Pons (tissue), 1 donor: ENCODE data around the gene GPAT3.
A peak's percentile ranks its signal among the peaks of the same experiment; 100 is the strongest.
"Not testable (repeated sequence)": the region's sequence is repeated elsewhere in the genome, so short reads cannot be mapped to it uniquely, and the experiment has no call there.

Source experiments
- DNase-seq: peaks from one replicate; pipeline ENCODE4 v3.0.0-alpha.2; 2016; ENCODE audit warnings: low spot score

Gene GPAT3

GRCh38 chr4:83604321-83604720, 68.4 kb downstream of the GPAT3 start:
- DNase-seq = peak; percentile 72

DNA sequence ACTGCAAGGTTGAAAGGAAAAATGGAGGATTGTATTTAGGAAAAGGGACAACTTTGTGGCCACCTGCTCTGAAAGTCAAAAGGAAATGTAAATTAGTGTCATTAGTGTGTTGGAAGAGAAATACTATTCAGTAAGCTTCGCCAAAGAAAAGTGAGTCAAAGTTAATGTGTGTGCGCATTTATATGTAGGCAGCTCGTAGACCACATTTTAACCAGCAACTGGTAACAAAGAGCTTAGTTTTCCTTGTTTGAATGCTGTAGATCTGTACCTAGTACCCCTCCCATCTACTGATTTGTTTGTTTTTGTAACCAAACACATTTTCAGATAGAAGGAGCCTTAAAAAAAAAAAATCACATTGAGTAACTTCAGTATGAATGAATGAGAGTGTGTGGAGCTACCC, 69.3 kb downstream of the GPAT3 start:
- no peak for DNase-seq

DNA sequence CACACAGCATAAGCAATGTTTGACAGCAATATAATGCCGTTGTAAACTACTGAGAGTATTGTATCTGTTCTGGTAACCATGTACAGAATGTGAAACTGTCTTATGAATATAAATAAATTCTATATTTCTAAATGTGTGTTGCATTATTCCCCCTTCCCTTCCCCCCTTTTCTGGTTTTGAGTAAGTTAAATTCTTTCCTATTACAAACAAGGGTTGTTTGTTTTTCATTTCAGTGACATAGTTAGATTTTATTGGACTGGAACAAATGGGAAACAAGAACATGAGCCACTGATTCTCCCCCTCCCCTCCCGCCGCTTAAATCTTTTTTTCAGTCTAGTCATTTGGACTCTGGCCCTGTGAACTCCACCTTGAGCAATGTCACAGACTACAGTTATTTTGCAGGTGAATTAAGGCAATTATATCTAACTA, 69.8 kb downstream of the GPAT3 start:
- DNase-seq = no peak

GRCh38 chr4:83606460-83606859, 70.6 kb downstream of the GPAT3 start:
- no peak for DNase-seq

GRCh38 chr4:83606898-83607297, 71.0 kb downstream of the GPAT3 start:
- no peak for DNase-seq

GRCh38 chr4:83609365-83609764, 73.5 kb downstream of the GPAT3 start:
- no peak for DNase-seq

DNA sequence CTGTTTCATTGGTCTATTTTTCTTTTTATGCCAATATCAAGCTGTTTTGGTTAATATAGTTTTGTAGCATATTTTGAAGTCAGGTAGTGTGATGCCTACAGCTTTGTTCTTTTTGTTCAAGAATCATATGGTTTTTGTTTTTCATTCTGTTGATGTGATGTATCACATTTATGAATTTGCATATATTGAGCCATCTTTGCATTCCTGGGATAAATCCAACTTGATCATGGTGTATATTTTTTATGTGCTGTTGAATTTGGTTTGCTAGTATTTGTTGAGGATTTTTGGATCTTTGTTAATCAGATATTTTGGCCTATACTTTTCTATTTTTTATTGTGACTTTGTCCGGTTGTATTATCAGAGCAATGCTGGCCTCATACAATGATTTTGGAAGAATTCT, 74.8 kb downstream of the GPAT3 start:
- DNase-seq = no peak

- no peak for DNase-seq
These were observed 77.1 kb downstream of the GPAT3 start for GRCh38 chr4:83613023-83613422.

- DNase-seq = no peak
These were observed 78.1 kb downstream of the GPAT3 start for GRCh38 chr4:83613994-83614393.

DNA sequence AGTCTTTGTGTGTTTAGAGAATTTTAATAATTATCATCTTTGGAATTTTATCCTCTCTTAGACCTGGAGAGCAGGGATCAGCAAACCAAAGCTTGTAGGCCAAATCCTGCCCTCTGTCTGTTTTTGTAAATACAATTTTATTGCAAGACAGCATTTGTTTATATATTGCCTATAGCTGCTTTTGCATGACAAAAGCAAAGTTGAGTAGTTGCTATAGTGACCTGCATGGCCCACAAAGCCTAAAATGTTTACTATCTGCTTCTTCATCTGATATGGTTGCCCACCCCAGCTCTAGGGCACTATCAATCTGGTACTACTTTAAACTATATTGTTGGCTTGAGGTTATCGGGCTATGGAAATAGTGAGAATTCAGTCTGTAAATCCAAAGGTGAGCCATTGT, 80.3 kb downstream of the GPAT3 start:
- no peak for DNase-seq

GRCh38 chr4:83617371-83618035, 81.6 kb downstream of the GPAT3 start:
- DNase-seq = no peak

DNA sequence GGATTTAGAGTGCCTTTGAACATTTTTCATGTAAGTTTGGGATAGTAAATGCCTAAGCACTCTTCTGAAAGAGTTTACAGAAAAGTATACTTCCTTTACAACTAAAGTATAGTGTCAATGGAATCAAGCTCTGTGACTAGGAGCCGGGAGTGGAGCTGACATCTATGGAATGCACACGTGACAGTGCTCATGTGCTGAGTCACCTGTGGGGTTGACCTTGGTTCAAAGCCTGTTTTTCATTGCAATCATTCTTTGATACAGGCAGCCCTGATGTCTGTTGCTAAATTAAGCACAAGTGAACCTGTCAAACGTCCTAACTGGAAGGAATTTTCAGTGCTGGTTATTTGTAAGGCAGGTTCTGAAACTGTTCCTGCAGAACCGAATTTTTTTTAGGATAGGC, 82.5 kb downstream of the GPAT3 start:
- no peak for DNase-seq

DNA sequence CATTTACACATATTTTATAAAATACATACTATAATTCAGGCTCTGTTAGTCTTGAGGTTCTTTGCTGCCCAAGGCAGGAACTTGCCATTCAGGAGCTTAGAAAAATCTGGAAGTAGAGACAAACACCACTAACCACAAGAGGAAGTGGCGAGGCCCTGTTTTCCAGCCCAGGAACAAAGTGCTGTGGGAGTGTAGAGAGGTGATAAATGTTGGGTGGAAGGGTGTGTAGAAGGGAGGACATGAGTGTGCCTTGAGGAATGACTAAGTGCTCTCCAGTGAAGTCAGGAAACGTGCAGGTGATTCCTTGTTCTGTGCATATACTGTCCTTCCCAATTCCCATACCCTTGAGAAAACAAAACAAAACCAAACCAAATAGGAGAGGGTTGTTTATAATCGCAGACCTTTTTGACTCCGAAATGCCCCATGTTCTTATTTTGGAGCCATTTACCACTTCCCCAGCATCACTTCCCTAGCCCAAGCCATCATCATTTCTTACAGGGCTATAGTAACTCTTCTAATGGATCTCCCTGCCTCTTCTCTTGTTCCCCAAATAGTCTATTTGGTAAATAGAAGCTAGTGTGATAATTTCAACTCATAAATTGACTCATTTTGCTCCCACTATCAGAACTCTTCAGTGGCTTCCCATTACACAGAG, 83.2 kb downstream of the GPAT3 start:
- DNase-seq = peak; percentile 71

GRCh38 chr4:83622127-83622526, 86.2 kb downstream of the GPAT3 start:
- not testable (repeated sequence) for DNase-seq

DNA sequence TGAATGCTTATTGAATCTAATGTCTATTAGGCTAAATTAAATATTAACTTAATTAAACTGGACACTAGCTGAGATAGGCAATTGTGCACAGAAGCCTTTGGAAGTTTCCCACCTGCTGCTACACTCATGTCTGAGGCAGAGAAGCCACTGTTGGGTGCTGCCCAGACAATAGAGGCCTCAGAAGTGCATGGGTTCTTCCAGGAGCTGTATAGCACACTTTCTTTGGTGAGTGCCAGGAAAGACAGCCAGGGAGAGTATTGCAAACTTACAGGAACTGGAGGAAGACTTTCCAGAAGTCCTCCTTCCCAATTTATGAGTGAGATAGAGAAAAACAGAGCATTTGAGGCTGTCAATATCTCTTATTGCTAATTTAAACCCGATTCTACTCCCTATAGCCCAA, 89.9 kb downstream of the GPAT3 start:
- no peak for DNase-seq

GRCh38 chr4:83626245-83626836, 90.4 kb downstream of the GPAT3 start:
- DNase-seq = no peak

- peak; percentile 31 for DNase-seq
These were observed 94.2 kb downstream of the GPAT3 start for GRCh38 chr4:83629945-83630721.

DNA sequence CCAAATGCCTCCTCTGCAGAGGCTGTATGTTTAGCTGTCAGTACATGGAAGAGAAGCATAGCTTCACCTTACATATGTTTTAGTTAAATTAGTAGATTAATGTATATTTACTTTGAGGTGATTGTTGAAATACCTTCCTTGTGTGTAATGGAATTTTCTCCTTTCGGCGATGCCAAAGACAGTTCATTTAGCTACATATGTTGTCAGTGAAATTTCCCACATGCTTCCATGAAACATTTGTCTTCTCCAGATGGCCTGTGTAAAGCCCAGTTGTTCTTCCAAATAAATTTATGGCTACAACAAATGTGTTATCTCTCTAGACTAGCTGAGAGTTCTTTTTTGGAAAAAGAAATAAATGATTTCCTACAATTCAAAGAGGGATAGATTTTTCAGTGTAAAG, 95.2 kb downstream of the GPAT3 start:
- no peak for DNase-seq

- no peak for DNase-seq
These were observed 101.0 kb downstream of the GPAT3 start for GRCh38 chr4:83636930-83637329.

- DNase-seq = peak; percentile 88
These were observed 104.1 kb downstream of the GPAT3 start for GRCh38 chr4:83639849-83640493.

GRCh38 chr4:83643036-83643435, 107.1 kb downstream of the GPAT3 start:
- DNase-seq = no peak
